GM18502 (cell line): ENCODE results near the gene UBTD1.
"Not testable (repeated sequence)": the region's sequence is repeated elsewhere in the genome, so short reads cannot be mapped to it uniquely, and the experiment has no call there.

Source experiments
- ATAC-seq: cut with Tn5 transposase; IDR thresholded peaks from one replicate; pipeline ENCODE4 v1.9.1; 2021; ENCODE audit warnings: mild to moderate bottlenecking; ENCODE audit not compliant: unreplicated experiment, poor library complexity

The UBTD1 gene

GRCh38 chr10:97554336-97554735 is 55.6 kb downstream of the UBTD1 start:
- not testable (repeated sequence) for ATAC-seq

- ATAC-seq, result not testable (repeated sequence)
These were observed 56.8 kb downstream of the UBTD1 start for GRCh38 chr10:97555541-97555940.

- ATAC-seq, result not testable (repeated sequence)
These were observed 62.1 kb downstream of the UBTD1 start for GRCh38 chr10:97560731-97561381.

- not testable (repeated sequence) for ATAC-seq
These were observed 62.8 kb downstream of the UBTD1 start for GRCh38 chr10:97561386-97562077.

GRCh38 chr10:97562329-97562728 is 63.6 kb downstream of the UBTD1 start:
- ATAC-seq, result not testable (repeated sequence)

GRCh38 chr10:97563337-97563736 is 64.6 kb downstream of the UBTD1 start:
- no peak for ATAC-seq

- no peak for ATAC-seq
These were observed 66.1 kb downstream of the UBTD1 start for GRCh38 chr10:97564776-97565175.

GRCh38 chr10:97566336-97566996 is 67.7 kb downstream of the UBTD1 start:
- no peak for ATAC-seq

- no peak for ATAC-seq
These were observed 69.2 kb downstream of the UBTD1 start for GRCh38 chr10:97567891-97568290.

- no peak for ATAC-seq
These were observed 71.5 kb downstream of the UBTD1 start for GRCh38 chr10:97570146-97570788.

GRCh38 chr10:97570789-97571471 is 72.2 kb downstream of the UBTD1 start:
- no peak for ATAC-seq

- ATAC-seq, result no peak
These were observed 72.9 kb downstream of the UBTD1 start for GRCh38 chr10:97571622-97572021.

- ATAC-seq, result peak; percentile 68
These were observed 73.7 kb downstream of the UBTD1 start, which contains the start of gene ANKRD2 for GRCh38 chr10:97572214-97572989. Gene ANKRD2 (plus strand): TSS chr10:97572779. CDS start chr10:97572789, 10 bp downstream.

- ATAC-seq, result no peak
These were observed 74.3 kb downstream of the UBTD1 start for GRCh38 chr10:97573021-97573420.

GRCh38 chr10:97573672-97574071 is 74.9 kb downstream of the UBTD1 start:
- ATAC-seq, result no peak

GRCh38 chr10:97574374-97575126 is 75.8 kb downstream of the UBTD1 start:
- no peak for ATAC-seq

GRCh38 chr10:97575127-97575668 is 76.5 kb downstream of the UBTD1 start:
- no peak for ATAC-seq

- not testable (repeated sequence) for ATAC-seq
These were observed 77.8 kb downstream of the UBTD1 start for GRCh38 chr10:97576487-97576886.
